Ecto neural progenitor cell (in vitro differentiated cells): ENCODE measurements around the gene IP6K3.

ENCODE experiments used
- DNase-seq: peaks from one replicate; pipeline ENCODE4 v3.0.0-alpha.2; 2018; ENCODE audit warnings: low spot score

The IP6K3 gene

DNA sequence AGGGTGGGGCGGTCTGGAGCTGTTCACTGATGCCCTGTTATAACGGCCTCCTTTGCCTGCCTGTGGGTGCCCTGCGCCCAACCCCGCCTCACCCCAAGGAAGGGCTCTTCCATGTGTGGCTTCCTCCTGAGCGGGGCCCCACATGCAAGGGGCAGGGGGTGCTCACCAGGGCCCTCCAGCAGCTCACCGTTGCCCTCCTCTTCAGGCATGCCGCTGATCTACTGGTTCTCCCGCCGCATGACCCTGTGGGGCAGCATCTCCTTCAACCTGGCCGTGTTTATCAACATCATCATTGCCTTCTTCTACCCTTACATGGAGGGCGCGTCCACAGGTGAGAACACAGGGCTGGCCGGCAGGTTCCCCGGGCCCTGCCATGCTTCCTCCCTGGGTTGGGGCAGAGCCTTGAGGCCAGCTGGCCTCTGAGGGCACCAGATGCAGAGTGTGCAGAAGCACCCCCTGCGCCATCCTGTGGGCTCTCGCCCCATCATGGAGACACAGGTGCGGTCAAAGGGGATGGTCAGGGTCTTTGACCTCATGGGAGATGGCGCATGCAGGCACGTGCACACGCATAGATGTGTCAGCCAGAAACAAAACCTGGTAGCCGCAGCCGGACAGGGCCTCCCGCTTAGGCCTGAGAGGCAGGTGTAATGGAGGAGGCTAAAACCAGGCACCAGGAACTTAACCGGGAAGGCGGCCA is 58.1 kb downstream of the IP6K3 start:
- DNase-seq: no peak

DNA sequence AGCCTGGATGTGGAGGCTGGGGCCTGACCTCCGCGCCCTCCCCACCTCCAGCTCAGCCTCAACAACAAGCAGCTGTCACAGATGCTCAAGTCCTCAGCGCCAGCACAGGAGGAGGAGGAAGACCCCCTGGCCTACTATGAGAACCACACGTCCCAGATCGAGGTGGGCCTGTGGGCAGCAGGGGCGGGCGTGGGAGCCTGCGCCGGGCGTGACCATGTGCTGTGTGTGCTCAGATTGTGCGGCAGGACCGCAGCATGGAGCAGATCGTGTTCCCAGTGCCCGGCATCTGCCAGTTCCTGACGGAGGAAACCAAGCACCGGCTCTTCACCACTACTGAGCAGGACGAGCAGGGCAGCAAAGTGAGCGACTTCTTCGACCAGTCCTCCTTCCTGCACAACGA is 58.7 kb downstream of the IP6K3 start:
- no peak for DNase-seq

DNA sequence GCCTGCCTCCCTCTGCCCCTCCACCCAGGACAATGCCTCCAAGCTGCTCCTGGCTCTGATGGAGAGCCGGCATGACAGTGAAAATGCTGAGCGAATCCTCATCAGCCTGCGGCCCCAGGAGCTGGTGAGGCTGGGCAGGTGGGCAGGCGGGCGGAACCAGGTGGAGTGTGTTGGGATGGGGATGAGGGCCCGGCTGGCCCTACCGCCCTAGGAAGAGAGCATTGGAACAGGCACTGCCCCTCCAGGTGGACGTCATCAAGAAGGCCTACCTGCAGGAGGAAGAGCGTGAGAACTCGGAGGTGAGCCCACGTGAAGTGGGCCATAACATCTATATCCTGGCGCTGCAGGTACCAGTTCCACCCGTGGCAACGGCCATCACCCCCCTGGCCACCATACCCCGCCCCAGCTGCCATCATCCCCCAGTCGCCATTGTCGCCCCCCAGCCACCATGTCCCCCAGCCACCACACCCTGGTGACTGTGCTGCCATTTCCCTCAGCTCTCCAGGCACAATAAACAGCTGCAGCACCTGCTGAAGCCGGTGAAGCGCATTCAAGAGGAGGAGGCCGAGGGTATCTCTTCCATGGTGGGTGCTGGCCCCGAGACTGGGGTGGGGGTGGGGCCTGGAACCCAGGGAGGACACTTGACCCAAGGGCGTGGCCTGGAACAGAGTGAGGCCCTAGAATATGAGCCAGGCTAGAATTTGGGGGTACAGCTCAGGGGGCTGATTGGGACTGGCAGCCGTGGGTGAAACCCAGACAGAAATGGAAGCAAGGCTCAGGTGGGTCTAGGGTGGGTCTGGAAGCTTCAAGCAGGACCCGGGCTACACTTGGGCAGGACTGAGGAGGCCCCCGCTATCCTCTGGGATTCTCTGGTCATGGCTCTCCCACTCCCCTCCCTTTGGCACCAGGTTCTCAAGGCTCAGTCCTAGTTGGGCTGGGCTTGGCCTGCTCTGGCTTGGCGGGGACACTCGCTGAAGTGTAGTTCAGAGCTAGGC is 59.4 kb downstream of the IP6K3 start:
- no peak for DNase-seq

DNA sequence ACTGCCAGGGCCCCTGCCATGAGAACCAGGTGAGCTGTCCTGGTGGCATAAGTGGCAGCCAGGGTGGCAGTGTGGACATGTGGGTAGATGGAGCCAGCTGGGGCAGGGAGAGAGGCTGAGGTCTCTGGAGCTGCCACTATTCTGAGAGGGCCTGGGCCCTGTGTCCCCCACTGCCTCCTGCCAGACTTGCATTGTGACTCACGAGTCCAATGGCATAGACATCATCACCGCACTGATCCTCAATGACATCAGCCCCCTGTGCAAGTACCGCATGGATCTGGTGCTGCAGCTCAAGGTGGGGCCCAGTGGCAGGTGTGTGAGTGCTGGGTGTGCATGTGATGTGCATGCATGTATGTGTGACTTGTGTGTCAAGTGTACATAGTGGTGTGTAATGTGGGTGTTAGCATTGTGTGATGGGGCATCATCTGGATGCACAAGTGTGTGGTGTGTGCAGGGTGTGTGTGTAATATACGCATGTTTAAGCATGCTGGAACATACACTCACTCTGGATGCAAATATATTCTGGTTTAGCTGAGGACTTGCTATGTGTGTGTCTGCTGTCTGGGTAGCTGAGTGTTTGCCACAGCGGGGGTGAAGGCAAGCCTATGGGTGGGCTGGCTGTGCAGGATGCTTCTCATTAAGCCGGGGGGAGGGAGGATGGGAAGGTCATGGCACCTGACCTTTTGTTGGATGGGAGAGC is 60.3 kb downstream of the IP6K3 start:
- no peak for DNase-seq

DNA sequence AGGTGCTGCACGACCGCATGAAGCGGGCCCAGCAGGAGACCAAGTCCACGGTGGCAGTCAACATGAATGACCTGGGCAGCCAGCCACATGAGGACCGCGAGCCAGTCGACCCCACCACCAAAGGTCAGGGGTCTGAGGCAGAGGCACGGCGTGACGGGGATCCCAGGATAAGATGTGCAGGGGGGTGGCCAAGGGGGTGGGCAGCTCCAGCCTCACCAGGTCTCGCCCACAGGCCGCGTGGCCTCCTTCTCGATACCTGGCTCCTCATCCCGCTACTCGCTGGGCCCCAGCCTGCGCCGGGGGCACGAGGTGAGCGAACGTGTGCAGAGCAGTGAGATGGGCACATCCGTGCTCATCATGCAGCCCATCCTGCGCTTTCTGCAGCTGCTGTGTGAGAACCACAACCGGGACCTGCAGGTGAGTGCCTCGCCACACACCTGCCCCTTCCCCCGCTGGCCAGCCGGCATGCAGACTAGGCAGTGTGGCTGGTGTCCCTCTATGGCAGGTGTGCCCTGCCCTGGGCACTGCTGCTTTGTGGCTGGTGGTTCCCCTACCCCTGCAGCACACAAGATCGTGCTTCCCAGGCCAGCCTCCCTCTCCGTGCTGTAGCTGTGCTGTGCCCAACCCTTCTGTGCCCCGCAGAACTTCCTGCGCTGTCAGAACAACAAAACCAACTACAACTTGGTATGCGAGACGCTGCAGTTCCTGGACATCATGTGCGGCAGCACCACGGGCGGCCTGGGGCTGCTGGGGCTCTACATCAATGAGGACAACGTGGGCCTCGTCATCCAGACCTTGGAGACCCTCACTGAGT is 61.1 kb downstream of the IP6K3 start:
- no peak for DNase-seq

DNA sequence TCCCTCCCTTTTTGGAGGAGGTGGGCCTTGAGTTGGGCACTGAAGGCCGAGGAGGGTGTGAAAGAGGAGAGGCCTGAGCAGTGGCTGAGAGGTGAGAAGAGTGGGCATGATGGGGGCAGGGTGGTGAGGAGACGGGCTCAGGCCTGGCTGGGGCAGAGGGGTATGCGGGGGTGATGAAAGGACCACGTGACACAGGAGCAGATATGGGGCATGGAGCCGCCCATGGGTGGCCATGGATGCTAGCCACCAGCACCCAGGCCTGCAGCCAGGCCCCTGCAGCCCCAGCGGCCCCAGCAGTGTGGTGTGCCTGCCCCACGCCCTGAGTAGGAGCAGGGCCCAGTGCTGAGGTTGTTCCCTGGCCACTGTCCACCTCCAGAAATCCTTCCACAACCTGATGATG is 61.7 kb downstream of the IP6K3 start:
- no peak for DNase-seq

DNA sequence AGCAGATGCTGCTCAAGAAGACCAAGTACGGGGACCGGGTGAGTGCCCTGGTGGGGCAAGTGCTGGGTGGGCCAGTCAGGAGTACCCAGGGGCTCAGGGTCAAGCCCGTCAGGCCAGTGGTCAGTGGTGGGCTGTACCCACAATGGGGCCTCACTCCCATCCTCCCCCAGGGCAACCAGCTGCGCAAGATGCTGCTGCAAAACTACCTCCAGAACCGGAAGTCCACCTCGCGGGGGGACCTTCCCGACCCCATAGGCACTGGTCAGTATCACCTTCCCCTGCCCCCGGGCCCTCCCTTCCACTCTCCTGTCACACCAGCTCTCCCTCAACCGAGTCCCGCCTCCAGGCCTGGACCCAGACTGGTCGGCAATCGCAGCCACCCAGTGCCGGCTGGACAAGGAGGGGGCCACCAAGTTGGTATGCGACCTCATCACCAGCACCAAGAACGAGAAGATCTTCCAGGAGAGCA is 62.2 kb downstream of the IP6K3 start:
- no peak for DNase-seq

DNA sequence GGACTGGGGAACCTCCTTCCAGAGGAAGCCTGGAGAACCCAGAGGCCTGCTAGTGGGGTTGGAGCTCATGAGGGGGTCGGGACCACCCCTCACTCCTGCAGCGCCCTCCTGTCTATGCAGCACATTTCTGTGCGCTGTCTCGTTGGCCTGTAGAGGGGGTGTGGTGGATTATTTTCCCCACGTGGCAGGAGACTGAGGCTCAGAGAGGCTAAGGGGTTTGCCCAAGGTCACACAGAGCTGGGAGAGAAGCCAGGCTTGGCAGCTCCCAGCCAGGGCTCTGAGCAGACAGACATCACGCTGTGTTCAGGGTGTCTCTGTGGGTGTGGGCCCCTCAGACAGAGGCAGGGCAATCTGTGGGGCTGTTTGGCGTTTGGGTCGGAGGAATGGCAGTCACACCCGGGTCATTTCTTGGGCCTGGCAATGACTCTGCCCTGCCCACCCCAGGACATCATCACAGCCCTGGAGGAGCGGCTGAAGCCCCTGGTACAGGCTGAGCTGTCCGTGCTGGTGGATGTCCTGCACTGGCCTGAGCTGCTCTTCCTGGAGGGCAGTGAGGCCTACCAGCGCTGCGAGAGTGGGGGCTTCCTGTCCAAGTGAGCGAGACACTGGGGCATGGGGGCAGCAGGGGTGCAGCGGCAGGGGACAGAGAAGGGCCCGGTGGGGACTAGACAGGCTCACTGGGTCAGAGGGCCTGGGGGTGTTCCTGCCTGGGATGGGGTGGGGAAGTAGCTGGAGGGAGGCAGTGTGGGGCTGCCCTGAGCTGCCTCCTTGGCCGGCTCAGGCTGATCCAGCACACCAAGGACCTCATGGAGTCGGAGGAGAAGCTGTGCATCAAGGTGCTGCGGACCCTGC is 62.9 kb downstream of the IP6K3 start:
- no peak for DNase-seq

DNA sequence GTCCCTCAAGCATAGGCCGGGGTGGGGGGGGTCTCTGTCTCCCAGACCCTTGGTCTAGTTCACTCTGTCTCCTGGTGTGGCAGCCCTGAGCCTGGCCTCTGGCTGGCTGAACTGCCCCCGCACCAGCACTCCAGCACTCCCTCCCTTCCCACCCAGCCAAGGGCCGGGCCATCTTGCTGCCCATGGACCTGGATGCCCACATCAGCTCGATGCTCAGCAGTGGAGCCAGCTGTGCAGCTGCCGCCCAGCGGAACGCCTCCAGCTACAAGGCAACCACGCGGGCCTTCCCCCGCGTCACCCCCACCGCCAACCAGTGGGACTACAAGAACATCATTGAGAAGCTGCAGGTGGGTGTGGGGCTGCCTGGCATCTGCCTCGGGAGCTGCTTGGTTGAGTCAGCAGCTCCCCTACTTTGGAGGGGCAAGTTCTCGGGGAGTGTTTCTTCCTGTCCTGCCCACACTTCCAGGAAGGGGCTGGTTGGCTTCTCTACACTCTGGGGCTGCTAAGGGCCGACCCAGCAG is 63.6 kb downstream of the IP6K3 start:
- DNase-seq: no peak

DNA sequence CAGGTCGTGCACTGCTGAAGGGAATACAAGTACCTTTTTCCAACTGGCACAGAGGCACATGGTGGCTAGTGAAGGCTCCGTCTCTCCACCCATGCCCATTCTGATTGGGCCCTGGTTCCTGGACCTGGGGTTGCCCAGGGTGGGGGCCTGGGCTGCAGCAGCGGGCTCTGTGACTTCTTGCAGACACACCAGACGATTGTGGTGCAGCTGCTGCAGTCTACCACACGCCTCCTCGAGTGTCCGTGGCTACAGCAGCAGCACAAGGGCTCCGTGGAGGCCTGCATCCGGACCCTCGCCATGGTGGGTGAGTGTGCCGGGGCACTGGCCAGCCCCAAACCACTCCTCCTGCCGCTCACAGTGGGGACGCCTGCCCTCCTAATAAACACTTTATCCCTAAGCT is 64.4 kb downstream of the IP6K3 start:
- DNase-seq: no peak

DNA sequence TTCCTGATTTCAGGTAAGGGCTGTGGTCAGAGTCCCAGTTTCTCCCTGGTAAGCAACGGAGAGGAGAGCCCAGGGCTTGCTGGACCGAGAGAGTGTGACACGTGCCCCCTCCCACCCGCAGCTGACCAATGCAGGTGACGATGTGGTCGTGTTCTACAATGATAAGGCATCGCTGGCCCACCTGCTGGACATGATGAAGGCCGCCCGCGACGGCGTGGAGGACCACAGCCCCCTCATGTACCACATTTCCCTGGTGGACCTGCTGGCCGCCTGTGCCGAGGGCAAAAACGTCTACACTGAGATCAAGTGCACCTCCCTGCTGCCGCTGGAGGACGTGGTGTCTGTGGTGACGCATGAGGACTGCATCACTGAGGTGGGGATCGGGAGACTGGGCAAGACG is 66.9 kb downstream of the IP6K3 start:
- no peak for DNase-seq

DNA sequence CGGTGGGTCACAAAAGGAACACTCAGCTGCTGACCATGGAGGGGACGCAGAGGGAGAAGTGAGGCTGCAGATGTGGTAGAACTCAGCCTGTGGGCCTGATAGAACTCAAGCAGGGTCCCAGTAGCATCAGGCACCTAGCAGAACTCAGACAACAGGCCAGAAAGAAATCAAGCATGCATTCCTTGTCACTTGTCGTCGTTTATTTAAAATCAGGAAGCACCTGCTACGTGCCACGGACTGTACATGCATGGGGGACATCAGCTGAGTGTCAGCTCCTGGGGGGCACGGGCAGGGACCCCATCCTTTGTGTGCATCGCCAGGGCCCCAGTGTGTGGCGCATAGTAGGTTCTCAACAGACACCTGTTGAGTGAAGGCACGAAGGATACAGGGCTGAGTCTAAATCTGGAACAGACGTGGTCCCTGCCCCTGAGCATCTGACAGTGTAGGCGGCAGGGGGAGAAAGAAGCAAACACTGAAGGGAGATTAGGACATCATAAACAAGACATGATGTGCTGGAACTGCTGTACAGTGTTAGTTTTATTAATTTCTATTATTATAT is 67.7 kb downstream of the IP6K3 start:
- no peak for DNase-seq

DNA sequence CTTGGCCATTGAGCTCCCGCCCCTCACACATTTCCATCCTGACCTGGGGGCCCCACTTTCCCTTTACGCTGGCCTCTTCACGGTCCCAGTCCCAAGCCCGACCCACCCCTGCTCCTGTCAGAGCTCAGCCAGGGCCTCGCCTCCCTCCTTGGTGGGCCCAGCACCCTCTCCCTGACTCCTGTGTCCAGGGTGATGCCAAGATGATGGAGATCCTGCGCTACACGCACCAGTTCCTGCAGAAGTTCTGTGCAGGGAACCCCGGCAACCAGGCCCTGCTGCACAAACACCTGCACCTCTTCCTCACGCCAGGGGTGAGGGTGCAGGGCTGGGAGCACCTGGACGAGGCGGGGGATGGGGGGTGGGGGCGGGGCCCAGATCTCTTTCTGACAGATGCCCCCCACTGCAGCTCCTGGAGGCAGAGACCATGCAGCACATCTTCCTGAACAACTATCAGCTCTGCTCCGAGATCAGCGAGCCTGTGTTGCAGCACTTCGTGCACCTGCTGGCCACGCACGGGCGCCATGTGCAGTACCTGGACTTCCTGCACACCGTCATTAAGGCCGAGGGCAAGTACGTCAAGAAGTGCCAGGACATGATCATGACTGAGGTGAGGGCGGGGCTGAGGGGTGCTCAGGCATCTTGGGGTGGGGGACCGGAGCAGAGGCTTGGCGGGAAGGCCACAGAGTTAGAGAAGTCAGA is 68.3 kb downstream of the IP6K3 start:
- DNase-seq: no peak

DNA sequence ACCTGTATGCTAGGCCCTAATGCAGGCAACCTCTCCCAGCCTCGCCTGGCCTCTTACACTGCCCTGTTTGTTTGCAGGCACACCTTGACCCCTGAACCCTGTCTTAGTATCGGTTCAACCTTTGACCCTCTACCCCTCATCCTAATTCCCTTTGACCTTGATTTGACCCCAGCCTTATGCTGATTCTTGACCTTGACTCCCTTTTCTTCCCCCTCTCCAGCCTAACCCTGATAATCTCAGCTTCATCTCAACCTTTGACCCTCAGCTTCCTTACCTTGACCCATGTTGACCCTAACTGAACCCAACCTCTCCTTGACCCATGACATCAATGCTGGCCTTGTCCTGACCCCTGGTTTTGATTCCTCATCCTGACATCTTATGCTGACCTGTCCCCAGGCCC is 69.0 kb downstream of the IP6K3 start:
- no peak for DNase-seq

DNA sequence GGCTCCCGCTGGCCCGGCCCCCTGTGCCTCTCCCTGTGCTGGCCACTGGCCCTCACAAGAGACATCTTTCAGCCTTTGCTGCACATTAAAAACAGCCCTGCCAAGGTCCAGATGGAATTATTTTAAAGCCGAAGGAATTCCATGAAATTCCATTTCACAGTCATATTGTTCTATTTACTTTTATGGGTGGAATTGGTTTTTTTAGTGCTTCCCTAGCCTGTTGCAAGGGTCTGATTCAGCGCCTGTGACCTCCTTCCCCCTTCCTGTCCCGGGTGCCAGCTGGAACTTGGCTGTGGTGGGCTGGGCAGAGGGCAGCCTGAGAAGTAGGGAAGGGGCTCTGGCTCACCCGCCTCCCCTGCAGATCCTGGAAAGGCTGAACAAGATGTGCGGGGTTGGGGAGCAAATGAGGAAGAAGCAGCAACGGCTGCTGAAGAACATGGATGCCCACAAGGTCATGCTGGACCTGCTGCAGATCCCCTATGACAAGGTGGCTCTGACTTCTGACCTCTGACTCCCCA is 69.5 kb downstream of the IP6K3 start:
- no peak for DNase-seq

DNA sequence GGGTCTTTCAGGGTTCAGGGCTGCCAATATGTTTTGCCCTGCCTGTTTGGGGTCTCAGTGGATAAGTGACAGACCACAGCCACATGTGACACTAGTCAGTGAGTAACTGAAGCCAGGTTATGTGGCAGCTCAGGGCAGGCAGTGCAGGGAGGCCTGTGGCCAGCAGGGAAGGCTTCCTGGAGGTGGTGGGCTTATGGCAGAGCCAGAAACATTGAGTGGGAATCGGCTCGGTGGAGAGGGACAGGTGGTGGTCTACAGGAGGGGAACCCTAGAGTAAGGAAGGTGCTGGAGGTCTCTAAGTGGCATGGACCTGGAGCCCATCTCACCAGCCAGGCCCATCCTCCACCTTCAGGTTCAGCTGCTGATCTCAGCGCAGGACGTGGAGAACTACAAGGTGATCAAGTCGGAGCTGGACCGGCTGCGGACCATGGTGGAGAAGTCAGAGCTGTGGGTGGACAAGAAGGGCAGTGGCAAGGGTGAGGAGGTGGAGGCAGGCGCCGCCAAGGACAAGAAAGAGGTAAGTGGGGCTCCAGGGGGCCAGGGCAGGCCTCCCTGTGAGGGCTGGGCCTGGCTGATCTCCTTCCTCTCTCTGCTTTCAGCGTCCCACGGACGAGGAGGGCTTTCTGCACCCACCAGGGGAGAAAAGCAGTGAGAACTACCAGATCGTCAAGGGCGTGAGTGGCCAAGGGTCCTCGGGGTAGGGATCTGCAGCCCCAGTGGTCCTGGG is 70.1 kb downstream of the IP6K3 start:
- no peak for DNase-seq

DNA sequence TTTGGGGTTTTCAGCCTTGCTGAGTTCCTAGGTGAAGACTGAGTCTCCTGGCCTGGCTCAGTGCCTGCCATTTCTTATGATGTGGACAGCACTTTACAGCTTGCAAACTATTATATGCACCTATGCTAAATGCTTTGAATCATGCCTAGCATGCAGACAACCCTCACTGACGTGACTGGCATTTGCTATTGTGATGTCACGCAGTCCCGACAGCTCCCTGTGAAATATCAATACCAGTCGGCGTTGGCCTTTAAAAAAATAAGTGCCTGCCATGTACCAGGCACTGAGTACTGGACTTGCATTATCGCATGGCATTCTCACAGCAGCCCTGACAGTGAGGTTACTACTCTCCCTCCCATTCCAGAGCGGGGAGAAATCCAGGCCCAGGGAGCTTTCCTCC is 70.7 kb downstream of the IP6K3 start:
- no peak for DNase-seq

DNA sequence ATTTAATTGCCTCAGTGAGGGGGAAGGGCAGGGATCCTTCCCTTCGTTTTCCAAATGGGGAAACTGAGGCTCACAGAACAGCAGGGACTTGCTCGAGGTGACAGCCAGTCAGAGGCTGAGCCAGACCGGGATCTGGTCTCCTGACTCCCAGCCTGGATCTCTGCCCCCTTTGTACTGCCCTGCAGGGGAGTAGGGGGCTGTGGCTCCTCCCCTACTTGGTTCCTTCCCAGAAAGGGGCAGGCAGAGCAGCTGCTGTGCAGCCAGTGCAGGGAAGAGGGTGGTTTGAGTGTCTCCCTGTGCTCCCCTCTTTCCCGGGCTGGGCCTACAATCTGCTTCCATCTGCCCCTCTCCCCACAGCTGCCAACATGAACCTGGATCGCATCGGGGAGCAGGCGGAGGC is 72.9 kb downstream of the IP6K3 start:
- peak; percentile 68 for DNase-seq

DNA sequence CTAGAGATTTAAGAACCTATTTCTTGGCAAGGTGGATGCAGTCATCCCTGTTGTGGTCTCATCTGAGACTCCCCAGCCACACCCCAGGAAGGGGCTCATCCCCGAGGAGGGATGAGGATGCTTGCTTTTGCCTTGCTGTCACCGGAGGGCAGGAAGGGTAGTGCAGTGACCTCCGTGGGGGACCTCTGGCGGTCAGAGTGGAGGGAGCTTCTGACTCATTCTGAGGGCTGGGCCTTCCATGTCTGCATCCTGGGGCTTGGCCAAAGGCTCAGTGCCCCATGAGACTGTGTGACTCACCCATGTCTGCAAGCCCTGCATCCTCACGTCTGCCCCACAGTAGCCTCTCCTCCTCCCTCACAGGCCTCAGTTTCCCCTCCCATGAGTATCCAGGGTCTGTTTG is 73.9 kb downstream of the IP6K3 start:
- DNase-seq: peak; percentile 66
